ENCODE measurements around the gene SWAP70. TPM values are rescaled to one million over a fixed set of nuclear protein-coding genes. Genes with fewer than 3 reads are reported as not detected.

The SWAP70 gene
- total RNA-seq, 1 experiment from 2014 or later = 13.0 TPM

GRCh38 chr11:9708544-9708943 lies 44.7 kb downstream of the SWAP70 start:
- no peaks in the 10 kb centered on the region for H3K27me3 Mint-ChIP-seq (ENCODE audit: insufficient read depth, unreplicated experiment)
- H3K4me1 Mint-ChIP-seq (ENCODE audit: insufficient read depth, unreplicated experiment) = no peaks in the 10 kb centered on the region
- TF ChIP-seq CTCF (IDR thresholded peaks at IDR 0.05; ENCODE audit: unreplicated experiment) = no peak
- CTCF ChIA-PET = interaction anchor here (0.6 to 0.9 kb wide), 3 partner anchors 29 to 501 kb away, joined by 3 to 4 read pairs (median 3); no protein-coding TSS in a partner anchor
- H3K4me3 Mint-ChIP-seq (ENCODE audit: unreplicated experiment) = no peak overlapping the region
- POLR2A ChIA-PET = interaction anchor here (1.5 kb wide), 1 partner anchor 18 kb away, joined by 4 read pairs; no protein-coding TSS in a partner anchor
- BruUV-seq (replicated peaks) = no TSS peak
- H3K36me3 Mint-ChIP-seq (ENCODE audit: insufficient read depth, unreplicated experiment) = peaks cover 2% of the 10 kb centered on the region
- H3K9me3 Mint-ChIP-seq (ENCODE audit: unreplicated experiment) = no peaks in the 10 kb centered on the region
- DNase-seq (ENCODE audit: unreplicated experiment) = no peak
- no peak overlapping the region for H3K27ac Mint-ChIP-seq (ENCODE audit: low read depth, unreplicated experiment)
- intact Hi-C loops (cut with micrococcal nuclease) = no loop called here

- POLR2A ChIA-PET = interaction anchor here (1.5 kb wide), 1 partner anchor 16 kb away, joined by 4 read pairs; no protein-coding TSS in a partner anchor
- H3K4me1 Mint-ChIP-seq (ENCODE audit: insufficient read depth, unreplicated experiment) = no peaks in the 10 kb centered on the region
- no peaks in the 10 kb centered on the region for H3K27me3 Mint-ChIP-seq (ENCODE audit: insufficient read depth, unreplicated experiment)
- intact Hi-C loops (cut with micrococcal nuclease) = no loop called here
- CTCF ChIA-PET = interaction anchor here (0.5 kb wide), 1 partner anchor 29 kb away, joined by 3 read pairs; no protein-coding TSS in a partner anchor
- BruUV-seq (replicated peaks) = no TSS peak
- no peaks in the 10 kb centered on the region for H3K9me3 Mint-ChIP-seq (ENCODE audit: unreplicated experiment)
- no peak for TF ChIP-seq CTCF (IDR thresholded peaks at IDR 0.05; ENCODE audit: unreplicated experiment)
- no peak overlapping the region for H3K27ac Mint-ChIP-seq (ENCODE audit: low read depth, unreplicated experiment)
- H3K4me3 Mint-ChIP-seq (ENCODE audit: unreplicated experiment) = no peak overlapping the region
- no peaks in the 10 kb centered on the region for H3K36me3 Mint-ChIP-seq (ENCODE audit: insufficient read depth, unreplicated experiment)
- DNase-seq (ENCODE audit: unreplicated experiment) = no peak
Observed at GRCh38 chr11:9710223-9710622, 46.3 kb downstream of the SWAP70 start.

- Mint-ChIP-seq H3K4me1 (ENCODE audit: insufficient read depth, unreplicated experiment) (no peaks in the 10 kb centered on the region), H3K27ac (ENCODE audit: low read depth, unreplicated experiment) (no peak overlapping the region), H3K9me3 (ENCODE audit: unreplicated experiment) (no peaks in the 10 kb centered on the region), H3K27me3 (ENCODE audit: insufficient read depth, unreplicated experiment) (no peaks in the 10 kb centered on the region), H3K4me3 (ENCODE audit: unreplicated experiment) (no peak overlapping the region), H3K36me3 (ENCODE audit: insufficient read depth, unreplicated experiment) (no peaks in the 10 kb centered on the region)
- POLR2A ChIA-PET = no interaction called here
- DNase-seq (ENCODE audit: unreplicated experiment) = no peak
- CTCF ChIA-PET = interaction anchor here (0.5 kb wide), 1 partner anchor 28 kb away, joined by 3 read pairs; no protein-coding TSS in a partner anchor
- no peak for TF ChIP-seq CTCF (IDR thresholded peaks at IDR 0.05; ENCODE audit: unreplicated experiment)
- intact Hi-C loops (cut with micrococcal nuclease) = no loop called here
- BruUV-seq (replicated peaks) = no TSS peak
Observed at GRCh38 chr11:9710852-9711251, 47.0 kb downstream of the SWAP70 start.

DNA sequence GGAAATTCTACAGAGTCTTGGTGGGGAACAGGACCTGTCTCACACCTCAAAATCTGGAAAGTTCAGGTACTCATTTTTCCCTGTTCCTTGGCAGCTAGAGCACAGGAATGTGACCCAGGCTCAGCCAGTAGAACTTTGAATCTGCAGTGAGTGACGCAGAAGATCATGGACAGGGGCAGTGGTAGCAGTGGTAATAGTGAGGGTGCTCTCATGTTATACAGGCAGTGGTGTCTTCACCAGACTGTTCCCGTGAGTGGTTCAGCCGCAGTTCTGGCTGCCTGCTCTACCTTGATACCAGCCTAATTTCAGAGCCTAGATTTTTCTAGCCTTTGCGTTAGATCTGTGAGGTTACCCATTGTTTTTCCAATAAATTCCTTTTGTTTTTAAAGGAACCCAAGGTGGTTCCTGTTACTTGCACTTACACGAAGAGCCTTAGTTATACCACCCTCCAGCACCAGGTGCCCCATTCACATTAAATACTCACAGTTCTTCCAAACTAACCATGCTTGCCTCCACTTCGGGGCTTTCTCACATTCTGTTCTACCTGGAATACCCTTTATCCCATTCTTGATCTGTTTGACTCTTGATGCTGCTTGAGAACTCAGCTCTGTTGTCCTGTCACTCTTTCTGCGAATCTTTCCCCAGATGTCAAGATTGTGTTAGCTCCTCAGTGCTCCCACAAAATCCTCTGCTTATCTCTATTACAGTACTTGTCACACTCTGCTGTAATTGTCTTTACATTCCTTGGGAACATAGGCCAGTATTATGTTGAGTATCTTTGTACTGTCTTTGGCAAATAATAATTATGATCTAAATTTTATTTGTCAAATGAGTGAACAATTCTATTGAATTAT lies 47.8 kb downstream of the SWAP70 start:
- no peak for TF ChIP-seq CTCF (IDR thresholded peaks at IDR 0.05; ENCODE audit: unreplicated experiment)
- no peaks in the 10 kb centered on the region for H3K27me3 Mint-ChIP-seq (ENCODE audit: insufficient read depth, unreplicated experiment)
- no TSS peak for BruUV-seq (replicated peaks)
- peaks cover 4% of the 10 kb centered on the region for H3K4me1 Mint-ChIP-seq (ENCODE audit: insufficient read depth, unreplicated experiment)
- POLR2A ChIA-PET = no interaction called here
- H3K36me3 Mint-ChIP-seq (ENCODE audit: insufficient read depth, unreplicated experiment) = no peaks in the 10 kb centered on the region
- no peak overlapping the region for H3K4me3 Mint-ChIP-seq (ENCODE audit: unreplicated experiment)
- CTCF ChIA-PET = no interaction called here
- no peaks in the 10 kb centered on the region for H3K9me3 Mint-ChIP-seq (ENCODE audit: unreplicated experiment)
- H3K27ac Mint-ChIP-seq (ENCODE audit: low read depth, unreplicated experiment) = no peak overlapping the region
- intact Hi-C loops (cut with micrococcal nuclease) = no loop called here
- DNase-seq (ENCODE audit: unreplicated experiment) = no peak
